T-helper 2 cell treated with Interferon-gamma antibody and Interleukin-4, amounts not matched to agents 5 μg/mL and 100 μg/mL, for 36 hours (primary cell): Measurements from ENCODE around the gene PIGW.

Experiments used
- DNase-seq: peaks from one replicate; pipeline ENCODE4 v3.0.0; 2021; ENCODE audit warnings: low spot score
- H3K27ac Mint-ChIP-seq: one replicate; pipeline ENCODE4 v1.8.0; 2021; ENCODE audit warnings: mild to moderate bottlenecking, mixed read lengths
- H3K27me3 Mint-ChIP-seq: one replicate; pipeline ENCODE4 v1.8.0; 2021; ENCODE audit warnings: low read depth, mixed read lengths
- H3K36me3 Mint-ChIP-seq: one replicate; pipeline ENCODE4 v1.8.0; 2021; ENCODE audit warnings: low read depth, mixed read lengths
- H3K4me1 Mint-ChIP-seq: one replicate; pipeline ENCODE4 v1.8.0; 2021; ENCODE audit warnings: low read depth, mixed read lengths
- H3K4me3 Mint-ChIP-seq: one replicate; pipeline ENCODE4 v1.8.0; 2022; ENCODE audit warnings: mild to moderate bottlenecking, moderate library complexity, mixed read lengths
- H3K9me3 Mint-ChIP-seq: one replicate; pipeline ENCODE4 v1.8.0; 2021; ENCODE audit warnings: mixed read lengths

PIGW gene

DNA sequence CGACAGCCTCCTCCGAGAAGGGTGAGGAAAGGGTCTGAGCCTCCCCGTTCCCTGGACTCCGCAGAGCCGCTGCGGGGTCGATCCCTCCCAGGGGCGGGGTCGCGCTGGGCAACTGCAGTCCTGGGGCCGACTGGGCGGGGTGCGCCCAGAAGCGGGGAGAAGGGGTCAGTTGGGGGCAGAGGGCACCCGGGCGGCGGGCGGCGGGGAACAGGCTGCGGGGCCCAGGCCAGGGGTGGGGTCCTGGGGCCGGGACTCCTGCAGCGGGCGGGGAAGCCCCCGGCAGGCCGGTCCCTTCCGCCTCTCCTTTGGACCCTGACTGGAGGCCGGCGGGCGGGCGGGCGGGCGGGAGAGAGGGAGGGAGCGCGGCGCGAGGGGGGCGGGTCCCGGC, 10.3 kb downstream of the PIGW start:
- DNase-seq: no peak
- Mint-ChIP-seq H3K27me3 (no peaks in the 10 kb centered on the region), H3K9me3 (no peaks in the 10 kb centered on the region), H3K4me1 (peaks cover 33% of the 10 kb centered on the region), H3K4me3 (peak overlapping the region; percentile 97), H3K36me3 (peaks cover 39% of the 10 kb centered on the region), H3K27ac (peak overlapping the region; percentile 98)

DNA sequence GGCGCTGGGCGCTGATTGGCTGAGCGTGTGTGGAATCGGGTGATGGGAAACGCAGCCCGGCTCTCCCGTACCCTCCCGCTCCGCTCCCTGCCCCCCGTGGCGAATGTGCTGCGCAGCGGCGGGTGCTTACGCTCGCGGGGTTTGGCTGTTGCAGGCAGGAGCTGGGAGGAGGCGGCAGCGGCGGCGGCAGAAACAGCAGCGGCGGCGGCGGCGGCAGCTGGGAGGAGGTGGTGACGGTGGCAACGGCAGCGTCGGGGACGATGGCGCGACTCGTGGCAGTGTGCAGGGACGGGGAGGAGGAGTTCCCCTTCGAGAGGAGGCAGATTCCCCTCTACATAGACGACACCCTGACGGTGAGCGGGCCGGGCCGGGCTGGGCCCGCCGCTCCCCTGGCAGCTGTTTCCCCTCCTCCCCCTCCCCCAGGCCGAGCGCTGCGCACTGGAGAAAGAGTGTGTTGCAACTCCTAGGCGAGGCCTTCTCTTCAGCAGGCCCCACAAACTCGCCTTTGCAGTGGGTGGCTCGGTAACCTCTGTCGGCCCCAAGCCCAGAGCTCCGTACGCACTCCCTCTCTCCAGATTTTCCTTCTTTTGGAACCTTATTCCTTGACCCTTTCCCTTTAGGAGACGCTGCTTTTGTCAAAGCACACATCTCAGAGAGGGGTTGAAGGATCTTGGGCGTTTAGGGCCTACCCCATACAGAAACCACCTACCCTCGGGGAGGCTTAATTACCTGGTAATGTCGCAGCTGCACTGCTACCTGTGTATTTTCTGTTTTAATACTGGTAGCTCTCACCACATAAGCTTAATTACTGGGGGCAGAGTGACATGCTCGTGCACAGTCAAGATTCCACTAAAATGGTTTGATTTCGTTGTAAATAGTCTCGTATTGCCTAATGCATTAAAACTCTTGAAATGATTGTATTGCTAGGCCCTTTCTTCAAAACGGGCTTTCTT, 11.0 kb downstream of the PIGW start:
- peak overlapping the region; percentile 92 for H3K27ac Mint-ChIP-seq
- H3K9me3 Mint-ChIP-seq: no peaks in the 10 kb centered on the region
- peak overlapping the region; percentile 97 for H3K4me3 Mint-ChIP-seq
- peaks cover 40% of the 10 kb centered on the region for H3K4me1 Mint-ChIP-seq
- no peaks in the 10 kb centered on the region for H3K27me3 Mint-ChIP-seq
- peak; percentile 97 for DNase-seq
- H3K36me3 Mint-ChIP-seq: peaks cover 44% of the 10 kb centered on the region

DNA sequence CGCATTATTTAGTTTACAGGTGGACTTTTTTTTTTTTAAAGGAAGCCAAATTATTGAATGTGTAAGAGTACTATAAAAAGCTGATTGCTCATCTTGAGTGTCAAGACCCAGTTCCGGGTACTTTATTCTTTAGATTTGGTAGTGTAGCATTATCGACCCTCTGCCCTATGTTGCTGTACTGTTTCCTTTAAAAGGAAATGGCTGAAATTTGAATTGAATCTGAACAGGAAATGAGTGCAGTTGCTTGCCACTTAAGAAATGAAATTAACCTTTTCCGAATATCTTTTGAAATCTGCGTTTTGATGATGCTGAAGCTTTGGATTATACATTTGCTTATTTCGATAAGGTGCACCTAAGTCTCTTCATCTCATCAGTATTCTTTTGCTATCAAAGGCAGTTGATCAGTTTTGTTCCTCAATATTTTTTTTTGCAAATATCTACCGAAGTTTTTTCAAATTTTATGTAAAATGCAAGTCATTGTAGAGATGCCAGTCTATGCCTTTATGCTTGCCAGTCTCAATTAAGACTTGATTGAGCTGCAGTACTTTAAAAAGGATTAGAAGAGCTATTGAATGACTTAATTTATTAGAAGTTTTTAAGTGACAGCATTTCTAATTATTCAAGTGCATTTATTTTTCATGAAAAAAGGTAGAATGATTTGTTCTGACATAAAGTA, 11.8 kb downstream of the PIGW start:
- H3K36me3 Mint-ChIP-seq: peaks cover 46% of the 10 kb centered on the region
- peaks cover 40% of the 10 kb centered on the region for H3K4me1 Mint-ChIP-seq
- peak overlapping the region; percentile 92 for H3K27ac Mint-ChIP-seq
- H3K9me3 Mint-ChIP-seq: no peaks in the 10 kb centered on the region
- H3K4me3 Mint-ChIP-seq: peak overlapping the region; percentile 97
- no peaks in the 10 kb centered on the region for H3K27me3 Mint-ChIP-seq
- no peak for DNase-seq

DNA sequence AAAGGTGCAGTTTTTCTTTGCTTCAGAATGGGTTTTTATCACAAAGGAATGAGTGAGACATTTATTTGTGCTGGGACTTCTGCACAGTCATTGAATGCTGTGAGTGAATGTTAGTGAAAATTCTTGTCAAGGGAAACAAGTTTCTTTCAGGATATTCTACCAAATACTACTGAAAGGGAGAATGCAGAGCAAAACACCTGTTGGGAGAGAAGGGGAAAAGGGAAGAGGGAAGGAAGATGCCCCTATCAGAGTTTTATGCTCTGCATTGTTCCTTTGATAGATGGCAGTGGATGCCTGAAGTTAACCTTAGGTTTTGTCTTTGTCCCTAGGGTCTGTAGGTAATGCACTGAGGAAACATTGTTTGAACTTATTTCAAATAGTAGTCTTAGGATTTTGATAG, 13.0 kb downstream of the PIGW start:
- peaks cover 51% of the 10 kb centered on the region for H3K36me3 Mint-ChIP-seq
- H3K9me3 Mint-ChIP-seq: no peaks in the 10 kb centered on the region
- no peak for DNase-seq
- H3K27ac Mint-ChIP-seq: peak overlapping the region; percentile 67
- H3K4me3 Mint-ChIP-seq: peak overlapping the region; percentile 97
- H3K4me1 Mint-ChIP-seq: peaks cover 40% of the 10 kb centered on the region
- H3K27me3 Mint-ChIP-seq: no peaks in the 10 kb centered on the region

DNA sequence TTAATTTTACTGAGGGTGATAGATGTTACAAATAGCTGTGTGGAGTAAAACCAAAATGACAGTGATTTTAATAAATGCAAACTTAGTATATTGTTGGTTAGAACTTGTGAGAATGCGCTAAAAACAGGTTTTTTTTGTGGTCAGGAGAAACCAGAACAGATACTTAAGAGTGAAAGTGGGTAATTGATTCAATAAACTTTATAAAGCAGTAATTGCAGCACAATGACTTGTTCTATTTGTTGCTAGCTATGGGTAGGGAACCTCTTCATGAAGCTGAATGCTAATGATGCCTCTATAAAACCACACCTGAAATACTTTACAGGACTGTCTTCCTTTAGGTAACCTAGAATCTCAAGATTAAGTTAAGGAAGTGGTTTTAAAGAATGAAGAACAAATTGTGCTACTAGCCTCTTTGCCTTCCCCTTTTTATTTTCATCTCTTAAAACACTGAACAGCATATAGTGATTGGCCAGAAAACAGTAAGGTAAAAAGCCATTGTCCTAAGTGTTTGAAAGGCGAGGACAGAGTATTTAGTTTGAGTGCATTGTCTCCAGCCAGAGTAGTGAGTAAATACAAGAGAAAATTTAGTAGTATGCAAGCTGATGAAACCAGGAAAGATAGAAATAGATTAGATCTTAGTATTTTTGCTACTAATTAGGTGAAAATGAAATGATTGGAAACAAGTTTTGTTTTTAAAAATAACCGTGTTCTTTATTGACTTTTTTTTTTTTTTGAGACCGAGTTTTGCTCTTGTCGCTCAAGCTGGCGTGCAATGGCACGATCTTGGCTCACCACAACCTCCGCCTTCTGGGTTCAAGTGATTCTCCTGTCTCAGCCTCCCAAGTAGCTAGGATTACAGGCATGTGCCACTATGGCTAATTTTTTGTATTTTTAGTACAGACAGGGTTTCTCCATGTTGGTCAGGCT, 16.0 kb downstream of the PIGW start:
- no peaks in the 10 kb centered on the region for H3K27me3 Mint-ChIP-seq
- H3K9me3 Mint-ChIP-seq: no peaks in the 10 kb centered on the region
- H3K27ac Mint-ChIP-seq: peak overlapping the region; percentile 83
- H3K36me3 Mint-ChIP-seq: peaks cover 54% of the 10 kb centered on the region
- peaks cover 49% of the 10 kb centered on the region for H3K4me1 Mint-ChIP-seq
- no peak for DNase-seq
- H3K4me3 Mint-ChIP-seq: peak overlapping the region; percentile 75

DNA sequence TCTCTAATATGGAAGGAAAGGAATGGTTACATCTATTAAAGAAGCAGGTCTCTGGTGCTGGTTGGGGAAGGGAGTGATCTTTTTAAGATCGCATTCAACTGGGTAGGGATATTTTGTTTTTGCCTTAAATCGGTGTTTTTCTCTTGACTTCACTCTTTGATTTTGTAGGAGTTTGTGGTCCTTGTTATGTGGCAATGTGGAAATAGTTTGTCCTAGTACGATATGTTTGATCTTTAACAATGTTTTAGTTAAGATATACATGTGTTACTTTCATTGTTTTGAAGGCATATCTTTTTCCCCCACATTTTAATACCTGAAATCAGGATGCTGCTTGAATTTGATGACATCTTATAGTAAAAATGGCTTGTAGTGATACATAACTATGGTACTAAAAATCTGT, 18.7 kb downstream of the PIGW start:
- Mint-ChIP-seq H3K27ac (no peak overlapping the region), H3K27me3 (no peaks in the 10 kb centered on the region), H3K36me3 (peaks cover 49% of the 10 kb centered on the region), H3K4me3 (peak overlapping the region; percentile 33), H3K9me3 (no peaks in the 10 kb centered on the region), H3K4me1 (peaks cover 39% of the 10 kb centered on the region)
- no peak for DNase-seq

DNA sequence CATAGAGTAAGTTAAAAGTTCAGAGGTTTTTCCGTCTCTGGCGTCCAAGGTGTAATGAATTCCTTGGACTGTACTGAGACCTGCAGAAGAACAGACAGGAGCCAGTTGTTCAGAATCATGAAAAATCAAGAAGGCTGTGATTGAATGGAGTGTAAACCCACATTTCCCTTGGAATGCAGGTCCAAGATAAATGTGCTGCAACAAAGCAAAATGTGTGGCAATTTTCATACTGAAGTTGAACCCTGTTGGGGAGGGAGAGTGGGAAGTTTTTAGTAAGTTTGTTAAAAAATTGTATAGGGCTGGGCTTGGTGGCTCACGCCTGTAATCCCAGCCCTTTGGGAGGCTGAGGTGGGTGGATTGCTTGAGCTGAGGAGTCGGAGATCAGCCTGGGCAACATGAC, 31.3 kb downstream of the PIGW start:
- no peaks in the 10 kb centered on the region for H3K9me3 Mint-ChIP-seq

DNA sequence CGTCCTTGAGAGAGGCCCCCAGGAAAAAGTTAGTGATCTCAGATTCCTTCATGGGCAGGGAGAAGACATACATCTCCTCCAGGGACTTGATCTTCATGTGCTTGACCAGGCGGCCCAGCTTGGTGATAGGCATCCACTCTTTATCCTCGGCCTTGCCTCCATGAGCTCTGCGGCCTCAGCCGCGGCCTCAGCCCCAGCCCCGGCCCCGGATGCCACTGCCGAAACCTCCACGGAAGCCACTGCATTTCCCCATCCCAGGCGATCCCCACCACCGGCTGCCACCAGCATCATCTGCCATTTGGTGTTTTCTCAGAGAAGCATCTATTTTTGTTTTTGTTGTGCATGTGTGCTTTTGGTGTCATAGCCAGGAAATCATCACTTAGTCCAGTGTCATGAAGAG, 40.2 kb downstream of the PIGW start:
- Mint-ChIP-seq H3K36me3 (peaks cover 45% of the 10 kb centered on the region), H3K27me3 (no peaks in the 10 kb centered on the region), H3K4me1 (peaks cover 8% of the 10 kb centered on the region), H3K4me3 (no peak overlapping the region), H3K9me3 (no peaks in the 10 kb centered on the region), H3K27ac (no peak overlapping the region)
- DNase-seq: no peak

More for the DNA sequence above, 31.3 kb downstream of the PIGW start:
- Mint-ChIP-seq H3K4me1 (peaks cover 2% of the 10 kb centered on the region), H3K36me3 (peaks cover 52% of the 10 kb centered on the region), H3K4me3 (no peak overlapping the region), H3K27ac (no peak overlapping the region), H3K27me3 (no peaks in the 10 kb centered on the region)
- no peak for DNase-seq

DNA sequence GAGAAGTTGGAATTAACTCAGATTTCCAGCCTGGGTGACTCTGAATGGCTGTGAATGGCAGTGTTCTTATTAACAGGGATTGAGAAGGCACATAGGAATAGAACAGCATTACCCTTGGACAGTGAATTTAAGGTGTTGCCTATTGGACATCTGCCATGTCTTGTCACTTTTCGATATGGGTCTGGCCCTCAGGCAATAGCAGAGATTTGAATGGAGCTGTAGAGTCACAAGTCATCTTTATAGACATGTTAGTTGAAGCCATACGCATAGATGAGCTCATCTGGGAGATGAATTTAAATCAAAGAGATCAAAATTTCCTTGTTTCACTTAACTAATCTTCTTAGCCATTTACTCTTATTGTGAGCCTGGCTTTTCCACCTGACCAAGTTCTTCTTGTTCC, 42.0 kb downstream of the PIGW start:
- Mint-ChIP-seq H3K27ac (no peak overlapping the region), H3K4me1 (peaks cover 9% of the 10 kb centered on the region), H3K36me3 (peaks cover 55% of the 10 kb centered on the region), H3K4me3 (no peak overlapping the region), H3K9me3 (no peaks in the 10 kb centered on the region), H3K27me3 (no peaks in the 10 kb centered on the region)
- DNase-seq: no peak

DNA sequence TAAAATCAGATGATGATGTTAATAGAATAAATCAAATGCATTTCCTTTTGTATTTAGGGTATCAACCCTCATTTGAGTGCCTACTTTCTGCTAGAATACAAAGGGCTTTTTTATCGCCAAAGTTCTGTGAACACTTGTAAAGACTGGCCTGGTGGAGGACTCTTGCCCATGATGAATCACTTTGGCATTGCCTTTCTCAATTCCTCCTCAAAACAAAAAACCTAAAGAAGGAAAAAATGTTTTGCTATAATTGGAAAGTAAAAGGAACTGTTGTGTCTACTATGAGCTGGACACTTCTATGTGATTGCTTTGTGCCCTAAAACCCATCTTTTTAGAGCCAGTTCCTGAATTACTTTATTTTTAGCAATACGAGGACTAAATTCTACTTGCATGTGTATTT, 43.9 kb downstream of the PIGW start:
- Mint-ChIP-seq H3K27me3 (no peaks in the 10 kb centered on the region), H3K4me1 (peaks cover 7% of the 10 kb centered on the region), H3K36me3 (peaks cover 53% of the 10 kb centered on the region), H3K9me3 (no peaks in the 10 kb centered on the region), H3K4me3 (no peak overlapping the region), H3K27ac (no peak overlapping the region)
- DNase-seq: no peak

DNA sequence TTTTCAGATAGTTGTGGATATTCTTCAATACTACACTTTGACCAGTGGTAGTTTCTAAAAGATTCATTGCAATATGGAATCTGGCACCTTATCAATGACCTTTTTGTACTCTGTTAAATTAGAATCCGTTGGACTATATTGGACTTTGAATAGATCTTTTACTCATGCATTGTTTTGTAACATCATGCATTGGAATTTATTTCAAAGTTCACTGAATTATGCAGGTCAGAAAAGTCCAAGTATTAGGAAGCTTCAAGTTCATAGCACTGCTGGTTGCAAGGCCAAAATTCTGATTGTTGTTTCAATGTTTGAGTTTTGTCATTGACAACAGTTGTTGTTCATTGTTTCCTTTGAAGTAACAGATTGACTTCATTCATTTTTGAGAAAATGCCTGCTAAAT, 49.0 kb downstream of the PIGW start:
- H3K9me3 Mint-ChIP-seq: no peaks in the 10 kb centered on the region
- no peak for DNase-seq
- peaks cover 2% of the 10 kb centered on the region for H3K4me1 Mint-ChIP-seq
- peaks cover 58% of the 10 kb centered on the region for H3K36me3 Mint-ChIP-seq
- H3K27ac Mint-ChIP-seq: no peak overlapping the region
- no peak overlapping the region for H3K4me3 Mint-ChIP-seq
- no peaks in the 10 kb centered on the region for H3K27me3 Mint-ChIP-seq

DNA sequence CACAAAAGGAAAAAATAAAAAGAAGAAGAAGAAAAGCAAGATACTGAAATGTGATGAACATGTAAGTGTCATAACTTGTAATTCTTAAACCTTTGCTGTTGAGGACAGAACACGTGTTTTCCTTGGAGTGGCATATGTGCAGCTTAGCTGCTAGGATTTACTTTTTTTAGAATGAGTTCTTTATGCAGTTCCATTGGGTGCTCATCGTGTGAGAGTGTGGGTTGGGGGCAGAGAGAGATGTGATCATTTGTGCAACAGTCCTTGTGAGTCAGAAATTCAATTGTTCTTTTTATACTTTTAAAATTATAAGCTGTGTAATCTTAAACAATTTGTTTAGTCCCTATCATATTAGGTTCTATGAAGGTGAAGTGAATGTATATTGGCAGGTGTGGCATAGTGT, 51.4 kb downstream of the PIGW start:
- DNase-seq: no peak
- Mint-ChIP-seq H3K4me3 (no peak overlapping the region), H3K9me3 (no peaks in the 10 kb centered on the region), H3K36me3 (peaks cover 49% of the 10 kb centered on the region), H3K4me1 (peaks cover 10% of the 10 kb centered on the region), H3K27me3 (no peaks in the 10 kb centered on the region), H3K27ac (no peak overlapping the region)
